HG03139 (cell line): ENCODE results near the gene HECA.
"Not testable (repeated sequence)": the region's sequence is repeated elsewhere in the genome, so short reads cannot be mapped to it uniquely, and the experiment has no call there.

Experiments used
- ATAC-seq: cut with Tn5 transposase; IDR thresholded peaks from one replicate; pipeline ENCODE4 v1.9.1; 2021; ENCODE audit not compliant: unreplicated experiment

HECA gene

DNA sequence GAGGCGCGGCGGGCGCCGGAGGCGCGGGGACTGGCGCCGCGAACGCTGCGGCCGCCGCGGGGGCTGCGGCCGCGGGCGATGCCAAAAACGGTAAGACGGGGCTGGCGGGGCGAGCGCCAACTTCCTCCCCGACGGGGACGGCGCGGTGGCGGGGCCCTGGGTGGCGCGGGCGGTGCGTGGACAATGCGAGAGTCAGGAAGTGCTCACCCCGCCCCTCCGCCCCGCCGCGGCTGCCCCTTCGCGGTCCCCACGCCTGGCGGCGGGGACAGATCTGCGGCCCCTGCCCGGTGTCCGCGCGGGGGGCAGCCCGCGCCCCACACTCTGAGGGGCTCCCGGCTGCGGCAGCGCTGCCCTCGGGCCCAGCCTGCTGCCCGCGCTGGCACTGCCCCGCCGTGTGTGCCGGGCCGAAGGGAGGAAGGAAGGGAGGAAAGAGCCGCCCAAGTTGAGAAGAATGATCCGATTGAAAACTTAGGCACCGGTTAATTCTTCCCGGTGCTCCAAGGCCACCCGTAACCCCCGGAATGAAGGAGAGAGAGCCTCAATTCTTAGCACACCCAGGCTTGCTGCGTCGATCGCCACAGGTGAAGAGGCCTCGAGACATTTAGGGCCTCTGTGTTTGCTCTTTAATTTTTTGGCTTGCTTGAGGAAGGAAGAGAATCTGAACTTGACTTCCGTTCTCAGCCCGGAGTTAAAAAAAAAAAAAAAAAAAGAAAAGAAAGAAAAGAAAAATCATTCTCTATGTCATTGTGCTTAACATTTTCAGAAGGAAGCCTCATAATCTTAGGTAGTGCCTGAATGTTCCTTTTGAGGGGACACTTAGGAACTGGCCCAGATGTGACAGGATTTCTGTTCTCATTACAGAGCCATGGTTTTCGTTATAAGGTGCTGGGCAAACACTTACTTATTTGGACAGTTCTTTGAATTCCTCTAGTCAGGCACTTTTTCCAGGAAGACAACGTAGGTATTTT is 982 bp downstream of the HECA start:
- peak; percentile 40 for ATAC-seq

DNA sequence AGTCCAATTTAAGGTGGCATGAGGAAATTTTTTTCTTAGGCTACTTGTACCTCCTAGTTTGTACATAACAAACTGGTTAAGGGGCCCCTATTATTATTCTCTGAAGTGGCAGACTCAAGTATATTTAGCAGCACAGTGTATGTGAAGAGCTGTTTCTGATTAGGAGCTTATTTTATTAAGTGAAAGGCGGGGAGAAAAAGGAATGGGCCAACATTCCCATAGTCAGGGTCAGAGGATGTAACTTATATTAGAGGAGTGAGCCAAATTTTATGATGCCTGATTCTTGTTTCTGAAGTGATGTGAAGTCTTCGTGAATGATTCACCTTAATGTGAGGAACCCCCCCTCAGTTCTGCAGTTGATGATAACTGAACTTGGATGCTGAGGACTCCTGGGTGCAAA is 2.8 kb downstream of the HECA start:
- no peak for ATAC-seq

DNA sequence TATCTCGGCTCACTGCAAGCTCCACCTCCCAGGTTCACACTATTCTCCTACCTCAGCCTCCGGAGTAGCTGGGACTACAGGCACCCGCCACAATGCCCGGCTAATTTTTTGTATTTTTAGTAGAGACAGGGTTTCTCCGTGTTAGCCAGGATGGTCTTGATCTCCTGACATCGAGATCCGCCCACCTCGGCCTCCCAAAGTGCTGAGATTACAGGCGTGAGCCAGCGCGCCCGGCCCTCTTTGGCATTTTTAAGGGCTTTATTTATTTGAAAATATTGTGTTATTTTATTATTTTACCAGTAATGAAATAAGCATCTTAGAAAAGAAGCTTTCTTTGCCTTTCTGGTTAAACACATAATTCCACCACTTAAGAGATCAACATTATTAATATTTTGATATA is 6.0 kb downstream of the HECA start:
- not testable (repeated sequence) for ATAC-seq

DNA sequence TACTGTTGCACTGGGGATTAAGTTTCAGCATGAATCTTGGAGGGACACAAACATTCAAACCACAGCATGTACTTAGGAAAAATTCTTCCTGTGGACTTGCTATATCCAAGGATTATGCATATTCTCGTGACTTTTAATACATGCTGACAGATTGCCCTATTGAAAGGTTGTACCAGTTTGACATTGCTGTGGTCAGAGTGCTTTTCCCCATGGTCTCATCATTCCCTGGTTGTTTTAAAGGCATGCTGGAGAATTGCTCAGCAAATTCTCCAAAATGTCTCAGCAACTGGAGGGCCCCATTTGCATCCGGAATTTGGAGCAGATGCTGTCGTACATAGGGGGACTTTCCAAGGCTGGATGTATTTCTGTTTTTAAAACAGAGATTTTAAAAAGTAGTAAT is 7.4 kb downstream of the HECA start:
- no peak for ATAC-seq

DNA sequence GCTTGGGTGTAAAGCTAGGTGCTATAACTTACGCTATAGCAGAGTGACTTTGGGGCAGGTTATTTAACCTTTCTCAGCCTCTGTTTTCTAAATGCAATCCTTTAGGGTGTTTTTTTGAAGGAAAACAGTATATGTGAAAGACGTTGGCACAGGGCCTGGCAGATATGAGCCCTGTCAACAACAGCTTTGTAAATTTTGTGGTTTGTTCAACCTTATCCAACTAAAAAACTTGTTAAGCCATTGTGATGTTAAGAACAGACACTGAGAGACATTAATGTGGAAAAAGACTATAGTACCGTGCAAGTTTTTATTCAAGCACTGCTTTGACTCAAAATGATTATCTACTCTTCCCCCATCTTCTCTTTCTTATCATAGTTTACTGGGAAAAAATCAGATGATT is 8.2 kb downstream of the HECA start:
- ATAC-seq: no peak

DNA sequence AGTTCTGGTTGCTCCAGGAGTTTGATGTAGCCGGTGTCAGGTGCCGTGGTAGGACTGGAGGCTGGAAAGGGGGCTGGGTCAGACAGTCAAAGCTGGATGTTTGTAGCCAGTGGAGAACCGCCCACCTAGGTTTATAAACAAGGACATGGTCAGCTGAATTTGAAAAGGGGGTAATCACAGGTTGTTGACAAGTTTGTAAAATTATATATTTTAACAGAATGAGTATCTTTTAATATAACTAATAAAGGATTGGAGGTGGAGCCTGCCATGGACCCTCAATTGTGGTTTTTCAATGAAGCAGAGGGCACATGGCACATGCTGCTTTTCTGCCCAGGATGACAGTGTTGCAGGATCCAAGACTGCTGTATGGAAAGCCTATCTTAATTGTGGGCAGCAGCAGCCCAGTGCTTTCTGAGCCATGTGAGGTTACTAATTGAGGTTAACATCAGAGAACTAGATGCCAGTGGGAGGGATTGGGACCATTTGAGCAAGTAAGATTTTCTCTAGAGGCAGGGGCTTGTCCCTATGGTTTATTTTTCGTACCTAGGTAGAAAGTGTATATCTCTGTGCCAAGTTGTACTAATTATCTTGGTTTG is 9.7 kb downstream of the HECA start:
- ATAC-seq: no peak

DNA sequence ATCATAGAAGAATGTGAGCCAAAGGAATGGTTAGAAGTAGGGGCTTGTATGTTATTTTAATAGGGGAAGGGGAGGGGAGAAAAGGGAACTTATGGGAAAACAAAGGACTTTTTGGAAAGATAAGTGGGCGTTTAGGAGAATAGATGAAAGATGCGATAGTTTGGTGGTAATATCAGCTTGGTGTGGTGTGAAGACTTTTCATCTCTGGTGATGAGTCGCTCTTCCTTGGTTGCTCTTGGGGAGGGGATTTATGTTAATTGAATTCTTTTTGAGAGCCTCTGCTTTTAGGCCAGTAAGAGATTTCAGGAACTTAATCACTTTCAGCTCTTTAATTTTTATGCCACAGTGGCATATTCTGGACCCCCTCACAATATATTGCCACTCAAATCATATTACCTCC is 10.8 kb downstream of the HECA start:
- no peak for ATAC-seq

DNA sequence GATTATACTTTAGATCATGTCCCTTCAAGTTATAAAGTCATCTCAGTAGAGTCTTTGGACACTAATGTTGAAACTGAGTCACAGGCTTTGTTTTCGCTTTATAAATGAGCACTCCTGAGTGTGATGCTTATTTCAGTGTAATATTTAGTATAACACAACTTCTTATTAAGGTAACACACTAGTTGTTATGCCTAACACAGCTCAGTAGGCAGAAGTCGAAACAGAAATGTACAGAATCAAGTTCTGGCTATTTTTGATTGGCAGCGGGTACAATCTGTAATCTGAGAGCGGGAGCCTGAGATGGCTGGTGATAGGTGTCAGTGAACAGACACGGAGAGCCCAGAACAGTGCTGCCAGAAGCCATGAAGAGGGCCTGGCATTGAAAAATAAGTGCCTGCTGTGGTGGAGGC is 11.4 kb downstream of the HECA start:
- no peak for ATAC-seq

DNA sequence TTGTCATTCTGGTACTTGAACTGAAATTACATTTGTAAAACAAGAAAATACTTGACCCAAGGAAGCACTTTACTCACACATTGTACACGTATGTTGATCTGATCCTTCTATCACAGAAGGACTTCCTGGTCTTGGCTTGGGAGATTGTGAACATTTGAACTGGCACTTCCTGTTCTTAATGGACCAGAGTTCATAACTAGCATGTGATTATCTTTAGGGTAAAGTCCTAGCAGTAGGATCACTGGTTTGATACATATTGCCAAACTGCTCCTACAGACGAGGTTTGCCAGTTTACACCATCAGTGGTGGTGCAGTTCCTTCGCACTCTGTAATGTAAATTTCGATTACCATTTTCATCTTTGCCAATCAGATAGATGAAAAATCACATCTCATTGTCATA is 12.7 kb downstream of the HECA start:
- no peak for ATAC-seq

DNA sequence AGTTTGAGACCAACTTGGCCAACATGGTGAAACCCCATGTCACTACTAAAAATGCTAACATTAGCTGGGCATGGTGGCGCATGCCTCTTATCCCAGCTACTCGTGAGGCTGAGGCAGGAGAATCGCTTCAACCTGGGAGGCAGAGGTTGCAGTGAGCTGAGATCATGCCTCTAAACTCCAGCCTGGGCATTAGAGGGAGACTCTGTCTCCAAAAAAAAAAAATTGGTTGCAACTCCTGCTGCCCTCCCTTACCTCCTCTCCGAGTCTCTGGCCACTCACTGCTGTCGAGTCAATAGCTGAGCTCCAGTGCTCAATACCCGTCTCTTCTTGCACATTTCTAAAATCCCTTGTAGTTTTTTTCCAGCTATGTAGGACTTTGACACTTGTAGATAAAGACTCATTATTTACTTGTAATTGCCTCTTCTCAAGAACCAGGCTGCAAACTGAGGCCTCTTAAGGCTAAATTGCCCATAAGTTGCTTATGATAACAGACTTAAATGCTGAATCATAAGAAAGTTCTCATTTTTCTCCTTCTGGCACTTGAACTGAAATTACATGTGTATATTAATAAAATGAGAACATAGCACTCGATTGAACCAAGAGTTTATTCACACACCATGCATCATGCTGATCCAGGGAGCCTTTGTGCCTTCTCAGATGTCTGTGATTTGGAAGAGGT is 13.8 kb downstream of the HECA start:
- no peak for ATAC-seq

DNA sequence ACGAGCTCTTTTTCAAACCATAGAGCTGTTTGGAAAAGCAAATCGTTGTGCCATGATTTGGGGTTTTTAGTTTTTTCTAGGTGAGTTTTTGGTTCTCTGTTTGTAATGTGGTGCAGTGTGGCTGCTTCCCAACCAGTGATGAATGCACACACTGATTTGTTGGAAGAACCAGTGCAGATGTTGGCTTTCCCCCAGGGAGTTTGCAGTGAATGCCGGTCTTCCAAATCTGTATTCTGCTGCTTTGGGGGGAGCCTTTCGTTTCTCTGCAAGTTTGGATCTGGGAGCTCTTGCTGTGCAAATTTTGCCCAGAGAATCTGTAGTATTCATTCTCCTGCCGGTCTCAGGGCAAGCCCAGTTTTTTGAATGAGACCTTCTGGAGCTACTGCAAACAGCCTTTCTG is 14.5 kb downstream of the HECA start:
- no peak for ATAC-seq

DNA sequence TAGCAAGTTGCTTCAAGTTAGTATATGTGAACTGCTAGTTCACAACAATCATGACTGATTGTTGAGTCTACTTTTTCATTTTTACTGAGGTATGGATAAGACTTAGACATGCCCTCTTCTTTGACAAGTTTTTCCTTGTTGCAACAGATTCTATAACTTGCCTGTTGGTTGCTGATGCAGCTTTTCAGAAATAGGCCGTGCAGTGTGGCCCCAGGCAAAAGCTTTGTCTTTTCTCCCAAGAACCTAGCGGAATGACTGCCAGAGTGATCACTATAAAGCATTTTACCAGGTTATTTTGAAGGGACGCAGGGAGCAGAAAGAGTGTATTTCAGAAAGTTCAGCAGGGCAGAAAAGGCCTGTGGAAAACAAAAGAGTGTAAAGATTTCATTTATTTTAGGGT is 16.0 kb downstream of the HECA start:
- ATAC-seq: no peak

DNA sequence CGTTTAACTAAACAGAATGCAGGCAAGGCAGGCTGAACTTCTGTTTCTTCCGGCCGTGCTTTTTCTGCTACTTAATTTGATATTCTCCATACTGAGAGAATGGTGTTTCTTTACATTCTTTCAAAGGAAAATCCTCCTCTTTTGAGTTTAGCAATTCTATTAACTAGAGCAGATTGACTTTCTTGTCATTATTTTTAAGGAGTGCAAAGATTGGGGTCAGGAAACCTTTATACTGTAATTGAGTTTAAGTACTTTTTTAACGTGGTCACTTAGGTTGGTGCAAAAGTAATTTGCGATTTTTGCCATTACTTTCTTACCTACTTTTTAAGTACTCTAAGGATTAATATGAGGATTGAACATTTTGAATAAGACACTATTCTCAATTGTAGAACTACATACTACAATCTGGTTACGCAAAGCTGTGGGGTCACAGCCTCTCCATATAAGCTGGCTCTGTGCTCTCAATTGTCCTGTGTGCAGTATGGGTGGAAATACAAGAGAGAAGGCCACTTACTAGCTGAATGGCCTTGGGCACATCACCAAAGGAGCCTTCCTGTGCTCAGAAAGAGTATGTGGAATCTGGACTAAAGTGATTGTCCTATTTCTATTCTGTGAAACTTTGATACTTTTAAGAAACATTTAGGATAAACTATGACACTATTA is 16.7 kb downstream of the HECA start:
- no peak for ATAC-seq

DNA sequence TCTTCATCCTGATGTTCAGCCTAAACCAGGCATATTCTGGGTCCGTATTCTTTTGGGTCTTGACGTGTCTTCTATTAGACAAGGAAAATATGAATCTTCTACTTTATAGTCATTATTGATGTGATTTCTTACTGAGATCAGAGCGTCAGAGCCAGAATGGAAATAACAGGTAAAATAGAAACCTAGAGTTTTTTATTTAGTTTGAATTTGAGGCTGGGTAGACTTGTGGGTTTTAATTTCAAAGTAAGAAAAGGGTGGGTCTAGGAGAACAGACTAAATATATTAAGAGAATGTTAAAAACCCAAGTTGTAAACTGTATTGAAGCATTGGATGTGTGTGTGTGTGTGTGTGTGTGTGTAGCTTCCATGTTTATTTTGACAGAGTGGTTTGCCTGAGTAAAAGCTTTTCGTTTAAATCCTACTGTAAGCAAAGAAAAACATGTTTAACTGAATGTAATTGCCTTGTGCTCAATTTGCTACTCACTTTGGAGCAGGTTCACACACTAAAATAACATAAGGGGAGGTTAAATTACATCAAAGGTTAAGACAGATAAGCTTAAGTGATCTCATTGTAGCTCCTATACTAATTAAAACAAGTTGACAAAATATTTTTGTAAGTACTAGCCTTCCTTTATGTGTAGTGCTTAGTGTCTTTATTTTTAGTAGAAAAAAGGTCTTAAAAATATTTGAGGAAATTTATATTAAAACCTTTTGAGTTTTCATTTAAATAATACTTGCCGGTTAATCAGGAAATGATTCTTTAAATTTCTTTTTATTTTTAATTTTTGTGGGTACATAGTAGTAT is 17.4 kb downstream of the HECA start:
- ATAC-seq: no peak

DNA sequence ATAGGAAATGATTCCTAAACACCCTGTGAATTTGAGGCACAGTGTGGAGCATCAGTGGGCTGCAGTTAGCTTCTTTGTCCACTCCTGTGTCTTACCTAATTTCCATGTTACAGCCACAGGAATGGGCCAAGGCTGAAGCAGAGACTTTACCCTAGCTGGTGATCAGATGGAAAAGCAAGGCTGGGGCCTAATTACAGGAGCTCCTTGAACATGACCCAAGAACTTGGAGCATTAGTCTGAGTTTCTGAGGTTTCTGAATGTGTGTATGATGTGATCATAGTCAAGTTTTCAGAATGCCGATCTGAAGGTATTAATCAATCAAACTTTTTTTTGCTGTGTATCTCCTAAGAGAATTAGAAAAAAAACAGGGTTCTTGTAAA is 18.0 kb downstream of the HECA start:
- no peak for ATAC-seq

DNA sequence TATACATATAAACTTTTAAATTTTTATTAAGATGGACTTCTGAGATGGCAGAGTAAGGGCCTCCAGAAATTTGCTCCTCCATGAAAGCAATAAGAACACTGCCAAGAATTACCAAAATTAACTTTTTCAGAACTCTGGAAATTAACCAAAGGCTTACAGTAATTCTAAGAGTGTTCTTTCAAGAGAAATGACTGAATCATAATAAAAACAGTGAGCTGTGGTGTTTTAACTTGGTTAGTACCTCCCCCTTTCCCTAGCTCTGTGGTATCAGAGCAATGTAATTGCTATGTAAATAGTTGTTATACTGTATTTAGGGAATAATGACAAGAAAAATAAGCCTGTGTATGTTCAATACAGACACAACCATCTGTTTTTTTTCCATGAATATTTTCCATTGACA is 19.0 kb downstream of the HECA start:
- no peak for ATAC-seq

DNA sequence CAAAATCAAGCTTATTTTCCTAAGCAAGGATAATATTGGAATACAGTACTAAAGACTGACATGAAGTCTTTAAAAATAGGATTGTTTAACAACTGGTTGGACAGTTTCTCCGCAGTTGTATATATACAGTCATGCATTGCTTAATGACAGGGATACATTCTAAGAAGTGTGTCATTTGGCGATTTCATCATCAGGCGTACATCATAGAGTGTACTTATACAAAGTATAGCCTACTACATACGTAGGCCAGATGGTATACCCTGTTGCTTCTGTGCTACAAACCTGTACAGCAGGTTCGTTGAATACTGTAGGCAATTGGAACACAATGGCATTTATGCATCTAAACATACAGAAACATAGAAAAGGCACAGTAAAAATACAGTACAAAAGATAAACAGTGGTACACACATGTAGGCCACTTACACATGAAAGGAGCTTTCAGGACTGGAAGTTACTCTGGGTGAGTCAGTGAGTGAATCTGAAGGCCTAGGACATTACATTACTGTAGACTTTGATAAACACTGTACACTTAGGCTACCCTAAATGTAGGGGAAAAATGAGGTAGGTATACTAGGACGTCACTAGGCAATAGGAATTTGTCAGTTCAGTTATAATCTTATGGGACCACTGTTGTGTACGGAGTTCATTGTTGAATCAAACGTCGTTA is 20.1 kb downstream of the HECA start:
- no peak for ATAC-seq

DNA sequence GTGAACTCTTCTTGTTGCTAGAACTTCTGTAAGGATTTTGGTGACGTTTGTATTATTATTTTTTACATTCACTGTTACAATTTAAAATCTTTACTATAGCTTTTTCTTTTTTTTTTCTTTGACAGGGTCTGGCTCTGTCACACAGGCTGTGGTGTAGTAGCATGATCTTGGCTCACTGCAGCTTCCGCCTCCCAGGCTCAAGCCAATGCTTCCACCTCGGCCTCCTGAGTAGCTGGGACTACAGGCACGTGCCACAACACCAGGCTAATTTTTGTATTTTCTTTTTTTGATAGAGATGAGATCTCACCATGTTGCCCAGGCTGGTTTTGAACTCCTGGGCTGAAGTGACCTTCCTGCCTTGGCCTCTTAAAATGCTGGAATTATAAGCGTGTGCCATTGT is 21.2 kb downstream of the HECA start:
- no peak for ATAC-seq

DNA sequence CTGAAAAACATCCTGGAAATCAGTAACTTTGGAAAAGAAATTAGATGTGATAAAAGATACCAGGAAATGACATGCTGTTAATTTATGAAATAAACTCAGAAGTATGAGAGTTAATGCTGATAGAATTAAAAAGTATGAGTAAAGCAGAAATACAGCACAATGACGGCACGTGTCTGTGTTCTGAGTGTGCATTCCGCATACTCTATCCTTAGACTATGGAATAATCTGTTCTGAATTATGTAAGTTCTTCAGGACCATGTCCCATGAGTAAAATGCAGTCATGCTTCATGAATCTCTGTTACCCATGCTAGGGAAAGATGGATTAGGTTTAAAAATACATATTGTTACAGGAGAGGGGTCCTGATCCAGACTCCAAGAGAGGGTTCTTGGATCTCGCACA is 21.7 kb downstream of the HECA start:
- no peak for ATAC-seq

DNA sequence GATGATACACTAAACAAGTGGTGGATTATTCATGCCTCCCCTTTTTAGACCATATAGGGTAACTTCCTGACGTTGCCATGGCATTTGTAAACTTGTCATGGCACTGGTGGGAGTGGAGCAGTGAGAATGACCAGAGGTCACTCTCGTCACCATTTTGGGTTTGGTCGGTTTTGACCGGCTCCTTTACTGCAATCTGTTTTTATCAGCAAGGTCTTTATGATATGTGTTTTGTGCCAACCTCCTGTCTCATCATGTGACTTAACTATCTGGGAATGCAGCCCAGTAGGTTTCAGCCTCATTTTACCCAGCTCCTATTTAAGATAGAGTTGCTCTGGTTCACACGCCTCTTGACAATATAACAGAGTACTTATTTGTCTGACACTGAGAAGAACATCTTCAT is 22.2 kb downstream of the HECA start:
- not testable (repeated sequence) for ATAC-seq
